ENCODE measurements around the gene DNAJC5. TPM values are rescaled to one million over a fixed set of nuclear protein-coding genes. Genes with fewer than 3 reads are reported as not detected.

The DNAJC5 gene
- total RNA-seq, 1 experiment from 2014 or later = 28.5 TPM

DNA sequence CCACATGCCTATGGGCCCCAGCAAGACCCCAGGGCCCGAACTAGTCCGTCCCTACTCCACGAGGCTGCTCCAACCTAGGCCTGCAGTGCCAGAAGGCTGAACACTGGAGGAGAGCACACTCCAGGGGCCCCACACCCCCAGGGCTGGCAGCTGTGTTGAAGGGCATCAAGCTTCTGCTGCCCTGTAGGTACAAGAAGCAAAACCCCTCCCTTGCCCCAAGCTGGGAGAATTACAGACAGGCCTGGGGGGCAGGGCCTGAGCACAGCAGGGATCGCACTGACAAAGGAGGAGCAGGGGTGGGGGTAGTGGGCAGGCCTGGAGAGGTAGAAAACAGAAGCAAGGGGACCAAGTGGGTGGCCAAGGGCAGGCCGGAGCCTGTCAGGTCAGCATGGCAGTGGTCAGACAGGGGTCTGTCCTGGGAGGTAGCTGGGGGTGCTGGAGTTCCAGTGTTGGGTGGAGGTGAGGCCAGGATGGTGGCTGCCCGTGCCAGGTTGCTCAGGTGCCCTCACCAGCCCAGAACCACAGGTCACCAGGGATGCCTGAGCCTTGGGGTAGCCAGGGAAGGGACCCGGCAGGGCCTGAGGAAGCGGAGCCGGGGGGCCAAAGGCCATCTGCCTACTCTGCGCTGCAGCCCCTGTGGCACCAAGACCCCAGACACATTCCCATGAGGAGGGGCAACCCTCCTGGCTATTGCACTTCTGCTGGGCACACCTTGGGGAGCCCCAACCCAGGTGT is 64.2 kb downstream of the DNAJC5 start:
- Mint-ChIP-seq H3K9me3 (peaks cover 3% of the 10 kb centered on the region; the same call in 1 of the 2 replicates), H3K36me3 (peaks cover 25% of the 10 kb centered on the region), H3K4me3 (no peak overlapping the region), H3K4me1 (peaks cover 19% of the 10 kb centered on the region), H3K27me3 (ENCODE audit: low read depth) (no peaks in the 10 kb centered on the region), H3K27ac (peak overlapping the region; percentile 49; the same call in 1 of the 2 replicates)
- ATAC-seq (no peak), DNase-seq (ENCODE audit: low spot score) (no peak)
- CTCF ChIA-PET = interaction anchor here (1.4 to 5.0 kb wide), 2 partner anchors 15 to 21 kb away, joined by 7 to 54 read pairs; partner anchors contain the start of gene PRPF6
- POLR2A ChIA-PET = no interaction called here
- TF ChIP-seq, protein P1, sequence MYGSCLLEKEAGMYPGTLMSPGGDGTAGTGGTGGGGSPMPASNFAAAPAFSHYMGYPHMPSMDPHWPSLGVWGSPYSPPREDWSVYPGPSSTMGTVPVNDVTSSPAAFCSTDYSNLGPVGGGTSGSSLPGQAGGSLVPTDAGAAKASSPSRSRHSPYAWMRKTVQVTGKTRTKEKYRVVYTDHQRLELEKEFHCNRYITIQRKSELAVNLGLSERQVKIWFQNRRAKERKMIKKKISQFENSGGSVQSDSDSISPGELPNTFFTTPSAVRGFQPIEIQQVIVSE (CRISPR knock-in tag; IDR thresholded peaks at IDR 0.05; ENCODE audit: borderline replicate concordance) = no peak
- TF ChIP-seq ELF4 (CRISPR knock-in tag; IDR thresholded peaks at IDR 0.05; ENCODE audit: low read depth) (no peak), ZNF423 (CRISPR knock-in tag; IDR thresholded peaks at IDR 0.05) (peak; percentile 47)

DNA sequence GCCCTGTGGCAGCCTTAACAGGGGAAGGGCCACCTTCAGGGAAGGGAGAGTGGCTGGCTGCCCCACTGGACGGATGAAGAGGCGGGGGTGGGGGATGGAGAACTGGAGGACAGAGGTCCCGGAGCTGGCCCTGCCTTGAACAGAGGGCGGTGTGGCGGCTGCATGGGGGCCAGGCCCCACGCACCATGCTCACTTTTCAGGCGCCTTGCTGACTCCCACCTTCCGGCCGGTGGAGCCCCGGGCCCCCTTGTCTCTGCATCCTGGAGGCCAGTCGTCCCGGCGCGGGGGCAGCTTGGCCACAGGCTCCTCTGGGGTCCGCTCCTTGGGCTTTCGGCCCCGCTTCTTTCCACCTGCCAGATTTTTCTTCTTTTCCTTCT is 64.8 kb downstream of the DNAJC5 start:
- H3K4me1 Mint-ChIP-seq = peaks cover 13% of the 10 kb centered on the region
- DNase-seq (ENCODE audit: low spot score) = no peak
- TF ChIP-seq GRHL2 (CRISPR knock-in tag; IDR thresholded peaks at IDR 0.05; ENCODE audit: insufficient replicate concordance, severe bottlenecking) (no peak), MYBL2 (CRISPR knock-in tag; IDR thresholded peaks at IDR 0.05) (no peak), GTF2I (CRISPR knock-in tag; conservative IDR thresholded peaks at IDR 0.05) (no peak), ATF1 (CRISPR knock-in tag; IDR thresholded peaks at IDR 0.05) (no peak), MXD4 (CRISPR knock-in tag; IDR thresholded peaks at IDR 0.05; ENCODE audit: borderline replicate concordance) (no peak), ZNF423 (CRISPR knock-in tag; IDR thresholded peaks at IDR 0.05) (no peak), RELA (CRISPR knock-in tag; IDR thresholded peaks at IDR 0.05; ENCODE audit: borderline replicate concordance) (no peak), ZSCAN18 (CRISPR knock-in tag; IDR thresholded peaks at IDR 0.05) (no peak), ZNF396 (CRISPR knock-in tag; IDR thresholded peaks at IDR 0.05; ENCODE audit: borderline replicate concordance) (no peak), FOXP1 (CRISPR knock-in tag; IDR thresholded peaks at IDR 0.05; ENCODE audit: borderline replicate concordance) (no peak), CREB1 (CRISPR knock-in tag; IDR thresholded peaks at IDR 0.05) (no peak), HMGA2 (CRISPR knock-in tag; IDR thresholded peaks at IDR 0.05) (no peak), NR1H2 (CRISPR knock-in tag; IDR thresholded peaks at IDR 0.05) (no peak)
- TF ChIP-seq, protein P2, sequence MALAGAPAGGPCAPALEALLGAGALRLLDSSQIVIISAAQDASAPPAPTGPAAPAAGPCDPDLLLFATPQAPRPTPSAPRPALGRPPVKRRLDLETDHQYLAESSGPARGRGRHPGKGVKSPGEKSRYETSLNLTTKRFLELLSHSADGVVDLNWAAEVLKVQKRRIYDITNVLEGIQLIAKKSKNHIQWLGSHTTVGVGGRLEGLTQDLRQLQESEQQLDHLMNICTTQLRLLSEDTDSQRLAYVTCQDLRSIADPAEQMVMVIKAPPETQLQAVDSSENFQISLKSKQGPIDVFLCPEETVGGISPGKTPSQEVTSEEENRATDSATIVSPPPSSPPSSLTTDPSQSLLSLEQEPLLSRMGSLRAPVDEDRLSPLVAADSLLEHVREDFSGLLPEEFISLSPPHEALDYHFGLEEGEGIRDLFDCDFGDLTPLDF (CRISPR knock-in tag; IDR thresholded peaks at IDR 0.05) = no peak
- TF ChIP-seq, protein P3, sequence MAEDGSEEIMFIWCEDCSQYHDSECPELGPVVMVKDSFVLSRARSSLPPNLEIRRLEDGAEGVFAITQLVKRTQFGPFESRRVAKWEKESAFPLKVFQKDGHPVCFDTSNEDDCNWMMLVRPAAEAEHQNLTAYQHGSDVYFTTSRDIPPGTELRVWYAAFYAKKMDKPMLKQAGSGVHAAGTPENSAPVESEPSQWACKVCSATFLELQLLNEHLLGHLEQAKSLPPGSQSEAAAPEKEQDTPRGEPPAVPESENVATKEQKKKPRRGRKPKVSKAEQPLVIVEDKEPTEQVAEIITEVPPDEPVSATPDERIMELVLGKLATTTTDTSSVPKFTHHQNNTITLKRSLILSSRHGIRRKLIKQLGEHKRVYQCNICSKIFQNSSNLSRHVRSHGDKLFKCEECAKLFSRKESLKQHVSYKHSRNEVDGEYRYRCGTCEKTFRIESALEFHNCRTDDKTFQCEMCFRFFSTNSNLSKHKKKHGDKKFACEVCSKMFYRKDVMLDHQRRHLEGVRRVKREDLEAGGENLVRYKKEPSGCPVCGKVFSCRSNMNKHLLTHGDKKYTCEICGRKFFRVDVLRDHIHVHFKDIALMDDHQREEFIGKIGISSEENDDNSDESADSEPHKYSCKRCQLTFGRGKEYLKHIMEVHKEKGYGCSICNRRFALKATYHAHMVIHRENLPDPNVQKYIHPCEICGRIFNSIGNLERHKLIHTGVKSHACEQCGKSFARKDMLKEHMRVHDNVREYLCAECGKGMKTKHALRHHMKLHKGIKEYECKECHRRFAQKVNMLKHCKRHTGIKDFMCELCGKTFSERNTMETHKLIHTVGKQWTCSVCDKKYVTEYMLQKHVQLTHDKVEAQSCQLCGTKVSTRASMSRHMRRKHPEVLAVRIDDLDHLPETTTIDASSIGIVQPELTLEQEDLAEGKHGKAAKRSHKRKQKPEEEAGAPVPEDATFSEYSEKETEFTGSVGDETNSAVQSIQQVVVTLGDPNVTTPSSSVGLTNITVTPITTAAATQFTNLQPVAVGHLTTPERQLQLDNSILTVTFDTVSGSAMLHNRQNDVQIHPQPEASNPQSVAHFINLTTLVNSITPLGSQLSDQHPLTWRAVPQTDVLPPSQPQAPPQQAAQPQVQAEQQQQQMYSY (CRISPR knock-in tag; IDR thresholded peaks at IDR 0.05) = no peak
- TF ChIP-seq, protein P4, sequence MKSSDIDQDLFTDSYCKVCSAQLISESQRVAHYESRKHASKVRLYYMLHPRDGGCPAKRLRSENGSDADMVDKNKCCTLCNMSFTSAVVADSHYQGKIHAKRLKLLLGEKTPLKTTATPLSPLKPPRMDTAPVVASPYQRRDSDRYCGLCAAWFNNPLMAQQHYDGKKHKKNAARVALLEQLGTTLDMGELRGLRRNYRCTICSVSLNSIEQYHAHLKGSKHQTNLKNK (CRISPR knock-in tag; IDR thresholded peaks at IDR 0.05) = no peak
- TF ChIP-seq, protein P5, sequence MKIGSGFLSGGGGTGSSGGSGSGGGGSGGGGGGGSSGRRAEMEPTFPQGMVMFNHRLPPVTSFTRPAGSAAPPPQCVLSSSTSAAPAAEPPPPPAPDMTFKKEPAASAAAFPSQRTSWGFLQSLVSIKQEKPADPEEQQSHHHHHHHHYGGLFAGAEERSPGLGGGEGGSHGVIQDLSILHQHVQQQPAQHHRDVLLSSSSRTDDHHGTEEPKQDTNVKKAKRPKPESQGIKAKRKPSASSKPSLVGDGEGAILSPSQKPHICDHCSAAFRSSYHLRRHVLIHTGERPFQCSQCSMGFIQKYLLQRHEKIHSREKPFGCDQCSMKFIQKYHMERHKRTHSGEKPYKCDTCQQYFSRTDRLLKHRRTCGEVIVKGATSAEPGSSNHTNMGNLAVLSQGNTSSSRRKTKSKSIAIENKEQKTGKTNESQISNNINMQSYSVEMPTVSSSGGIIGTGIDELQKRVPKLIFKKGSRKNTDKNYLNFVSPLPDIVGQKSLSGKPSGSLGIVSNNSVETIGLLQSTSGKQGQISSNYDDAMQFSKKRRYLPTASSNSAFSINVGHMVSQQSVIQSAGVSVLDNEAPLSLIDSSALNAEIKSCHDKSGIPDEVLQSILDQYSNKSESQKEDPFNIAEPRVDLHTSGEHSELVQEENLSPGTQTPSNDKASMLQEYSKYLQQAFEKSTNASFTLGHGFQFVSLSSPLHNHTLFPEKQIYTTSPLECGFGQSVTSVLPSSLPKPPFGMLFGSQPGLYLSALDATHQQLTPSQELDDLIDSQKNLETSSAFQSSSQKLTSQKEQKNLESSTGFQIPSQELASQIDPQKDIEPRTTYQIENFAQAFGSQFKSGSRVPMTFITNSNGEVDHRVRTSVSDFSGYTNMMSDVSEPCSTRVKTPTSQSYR (CRISPR knock-in tag; IDR thresholded peaks at IDR 0.05) = no peak
- TF ChIP-seq, protein P6, sequence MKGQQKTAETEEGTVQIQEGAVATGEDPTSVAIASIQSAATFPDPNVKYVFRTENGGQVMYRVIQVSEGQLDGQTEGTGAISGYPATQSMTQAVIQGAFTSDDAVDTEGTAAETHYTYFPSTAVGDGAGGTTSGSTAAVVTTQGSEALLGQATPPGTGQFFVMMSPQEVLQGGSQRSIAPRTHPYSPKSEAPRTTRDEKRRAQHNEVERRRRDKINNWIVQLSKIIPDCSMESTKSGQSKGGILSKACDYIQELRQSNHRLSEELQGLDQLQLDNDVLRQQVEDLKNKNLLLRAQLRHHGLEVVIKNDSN (CRISPR knock-in tag; IDR thresholded peaks at IDR 0.05) = no peak
- ChIA-PET POLR2A (no interaction called here), CTCF (interaction anchor here (0.6 to 5.0 kb wide), 3 partner anchors 14 to 160 kb away, joined by 3 to 54 read pairs (median 7); partner anchors contain the start of gene PRPF6)
- H3K9me3 Mint-ChIP-seq = peaks cover 3% of the 10 kb centered on the region; the same call in 1 of the 2 replicates
- no peak overlapping the region for H3K27ac Mint-ChIP-seq
- ATAC-seq = no peak
- no peak overlapping the region for H3K4me3 Mint-ChIP-seq
- H3K36me3 Mint-ChIP-seq = peaks cover 31% of the 10 kb centered on the region
- no peaks in the 10 kb centered on the region for H3K27me3 Mint-ChIP-seq (ENCODE audit: low read depth)
